ENCODE measurements around the gene PDZD4. TPM values are rescaled to one million over a fixed set of nuclear protein-coding genes. Genes with fewer than 3 reads are reported as not detected.

The PDZD4 gene
- total RNA-seq, 3 donors from 2014 or later: 0.81 to 1.4 (median 1.4) TPM

GRCh38 chrX:153782871-153783270, 47.5 kb downstream of the PDZD4 start:
- ATAC-seq (no peak), DNase-seq (no peak)
- Mint-ChIP-seq H3K4me3 (no peak overlapping the region), H3K27me3 (ENCODE audit: low read depth) (peaks cover 8% of the 10 kb centered on the region), H3K36me3 (ENCODE audit: insufficient read depth) (peaks cover 1% of the 10 kb centered on the region), H3K9me3 (no peaks in the 10 kb centered on the region), H3K4me1 (ENCODE audit: low read depth) (peaks cover 4% of the 10 kb centered on the region)

GRCh38 chrX:153782313-153782712, 48.0 kb downstream of the PDZD4 start:
- ATAC-seq: no peak
- no peak for DNase-seq
- Mint-ChIP-seq H3K9me3 (no peaks in the 10 kb centered on the region), H3K27me3 (ENCODE audit: low read depth) (peaks cover 10% of the 10 kb centered on the region), H3K4me3 (no peak overlapping the region), H3K36me3 (ENCODE audit: insufficient read depth) (no peaks in the 10 kb centered on the region), H3K4me1 (ENCODE audit: low read depth) (peaks cover 4% of the 10 kb centered on the region)

DNA sequence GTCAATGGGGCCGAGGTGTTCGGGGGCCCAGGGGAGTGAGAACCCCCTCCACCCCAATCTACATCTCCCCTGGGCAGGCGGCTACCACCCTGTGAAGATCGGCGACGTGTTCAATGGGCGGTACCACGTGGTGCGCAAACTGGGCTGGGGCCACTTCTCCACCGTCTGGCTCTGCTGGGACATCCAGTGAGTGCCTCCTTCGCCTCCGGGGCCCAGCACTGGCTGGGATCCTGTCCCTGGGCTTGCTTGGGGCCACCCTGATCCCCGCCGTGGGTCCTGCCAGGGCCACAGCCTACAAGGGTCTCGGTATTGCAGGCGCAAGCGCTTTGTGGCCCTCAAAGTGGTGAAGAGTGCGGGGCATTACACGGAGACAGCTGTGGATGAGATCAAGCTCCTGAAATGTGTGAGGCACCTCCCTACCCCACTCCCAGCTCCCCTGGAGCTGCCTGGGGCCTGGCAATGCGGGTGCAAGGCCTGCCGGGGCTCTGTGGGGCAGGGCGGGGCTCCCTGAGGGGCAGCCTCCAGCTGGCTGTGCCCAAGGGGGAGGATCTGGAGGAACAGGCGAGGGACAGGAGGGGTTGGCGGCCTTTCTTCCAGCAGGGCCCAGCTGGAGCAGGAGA, 48.8 kb downstream of the PDZD4 start:
- no peak for DNase-seq
- peaks cover 10% of the 10 kb centered on the region for H3K27me3 Mint-ChIP-seq (ENCODE audit: low read depth)
- H3K9me3 Mint-ChIP-seq: no peaks in the 10 kb centered on the region
- H3K4me1 Mint-ChIP-seq (ENCODE audit: low read depth): peaks cover 4% of the 10 kb centered on the region
- no peaks in the 10 kb centered on the region for H3K36me3 Mint-ChIP-seq (ENCODE audit: insufficient read depth)
- H3K4me3 Mint-ChIP-seq: no peak overlapping the region
- ATAC-seq: no peak

GRCh38 chrX:153780678-153781427, 49.5 kb downstream of the PDZD4 start, which contains the start of gene SRPK3:
SRPK3 (plus strand) TSS chrX:153781041; CDS start chrX:153781087, 46 bp downstream.
- no peaks in the 10 kb centered on the region for H3K36me3 Mint-ChIP-seq (ENCODE audit: insufficient read depth)
- no peaks in the 10 kb centered on the region for H3K9me3 Mint-ChIP-seq
- H3K4me1 Mint-ChIP-seq (ENCODE audit: low read depth): peaks cover 4% of the 10 kb centered on the region
- peaks cover 10% of the 10 kb centered on the region for H3K27me3 Mint-ChIP-seq (ENCODE audit: low read depth)
- ATAC-seq: no peak
- no peak for DNase-seq
- no peak within 1 kb of the TSS for H3K4me3 Mint-ChIP-seq

DNA sequence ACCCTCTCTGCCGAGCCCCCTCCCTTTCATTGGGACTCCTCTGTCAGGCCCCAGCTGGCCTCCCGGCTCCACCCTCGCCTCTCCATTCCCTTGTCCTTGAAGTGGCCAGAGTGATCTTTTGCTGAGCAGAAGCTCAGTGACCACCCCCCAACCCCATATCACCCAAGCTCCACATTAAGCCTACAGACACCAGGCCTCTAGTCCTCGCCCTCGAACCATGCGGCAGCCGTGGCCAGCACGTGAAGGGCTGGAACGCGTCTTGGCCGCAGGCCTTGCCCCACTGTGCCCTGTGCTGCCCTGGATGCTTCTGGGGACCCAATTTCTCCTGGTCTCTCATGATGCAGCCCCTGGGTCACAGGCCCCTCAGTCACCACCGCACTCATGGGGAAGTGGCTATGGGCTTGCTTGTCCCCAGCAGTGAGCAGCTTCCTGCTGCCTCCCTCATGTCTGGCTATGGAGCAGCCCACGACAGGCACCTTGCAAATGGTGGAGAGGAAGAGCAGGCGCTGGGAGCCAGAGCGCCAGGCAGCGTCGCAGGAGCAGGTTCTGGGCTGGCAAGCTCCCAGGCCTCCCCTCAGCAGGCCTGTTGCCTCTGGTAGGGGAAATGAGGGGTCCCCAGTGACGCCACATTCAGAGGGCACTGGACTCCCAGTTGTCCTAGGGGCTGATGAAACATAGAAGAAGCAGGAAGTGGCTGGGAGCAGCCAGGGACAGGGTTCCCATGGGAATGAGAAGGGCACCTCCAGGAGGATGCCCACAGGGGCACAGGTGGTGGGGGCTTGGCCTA, 50.3 kb downstream of the PDZD4 start:
- DNase-seq (no peak), ATAC-seq (no peak)
- Mint-ChIP-seq H3K9me3 (no peaks in the 10 kb centered on the region), H3K4me1 (ENCODE audit: low read depth) (peaks cover 4% of the 10 kb centered on the region), H3K27me3 (ENCODE audit: low read depth) (peaks cover 10% of the 10 kb centered on the region), H3K4me3 (no peak overlapping the region), H3K36me3 (ENCODE audit: insufficient read depth) (no peaks in the 10 kb centered on the region)

DNA sequence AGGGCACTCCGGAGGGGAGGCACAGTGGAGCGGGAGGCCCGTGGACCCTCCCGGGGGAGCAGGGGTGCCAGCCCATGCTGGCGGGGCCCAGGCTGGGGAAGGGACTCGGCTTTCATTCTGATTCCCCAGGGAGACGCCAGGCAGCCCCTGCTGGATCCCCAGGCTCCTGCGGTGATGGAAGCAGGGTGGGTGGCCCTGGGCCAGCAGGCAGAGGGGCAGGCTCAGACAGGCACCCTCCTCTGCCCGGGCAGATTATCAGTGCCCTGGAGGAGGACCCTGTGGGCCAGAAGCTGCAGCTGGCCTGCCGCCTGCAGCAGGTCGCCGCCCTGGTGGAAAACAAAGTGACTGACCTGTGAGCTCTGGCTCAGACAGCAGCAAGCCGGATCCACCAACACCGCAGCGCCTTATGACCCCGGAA, 51.7 kb downstream of the PDZD4 start:
- no peak for ATAC-seq
- peaks cover 10% of the 10 kb centered on the region for H3K27me3 Mint-ChIP-seq (ENCODE audit: low read depth)
- H3K4me1 Mint-ChIP-seq (ENCODE audit: low read depth): peaks cover 4% of the 10 kb centered on the region
- H3K9me3 Mint-ChIP-seq: no peaks in the 10 kb centered on the region
- no peak overlapping the region for H3K4me3 Mint-ChIP-seq
- no peaks in the 10 kb centered on the region for H3K36me3 Mint-ChIP-seq (ENCODE audit: insufficient read depth)
- no peak for DNase-seq

- ATAC-seq (no peak), DNase-seq (no peak)
- no peaks in the 10 kb centered on the region for H3K9me3 Mint-ChIP-seq
- H3K4me1 Mint-ChIP-seq (ENCODE audit: low read depth): peaks cover 4% of the 10 kb centered on the region
- H3K27me3 Mint-ChIP-seq (ENCODE audit: low read depth): peaks cover 10% of the 10 kb centered on the region
- no peak overlapping the region for H3K4me3 Mint-ChIP-seq
- H3K36me3 Mint-ChIP-seq (ENCODE audit: insufficient read depth): no peaks in the 10 kb centered on the region
Observed at GRCh38 chrX:153778181-153778580, 52.2 kb downstream of the PDZD4 start.

DNA sequence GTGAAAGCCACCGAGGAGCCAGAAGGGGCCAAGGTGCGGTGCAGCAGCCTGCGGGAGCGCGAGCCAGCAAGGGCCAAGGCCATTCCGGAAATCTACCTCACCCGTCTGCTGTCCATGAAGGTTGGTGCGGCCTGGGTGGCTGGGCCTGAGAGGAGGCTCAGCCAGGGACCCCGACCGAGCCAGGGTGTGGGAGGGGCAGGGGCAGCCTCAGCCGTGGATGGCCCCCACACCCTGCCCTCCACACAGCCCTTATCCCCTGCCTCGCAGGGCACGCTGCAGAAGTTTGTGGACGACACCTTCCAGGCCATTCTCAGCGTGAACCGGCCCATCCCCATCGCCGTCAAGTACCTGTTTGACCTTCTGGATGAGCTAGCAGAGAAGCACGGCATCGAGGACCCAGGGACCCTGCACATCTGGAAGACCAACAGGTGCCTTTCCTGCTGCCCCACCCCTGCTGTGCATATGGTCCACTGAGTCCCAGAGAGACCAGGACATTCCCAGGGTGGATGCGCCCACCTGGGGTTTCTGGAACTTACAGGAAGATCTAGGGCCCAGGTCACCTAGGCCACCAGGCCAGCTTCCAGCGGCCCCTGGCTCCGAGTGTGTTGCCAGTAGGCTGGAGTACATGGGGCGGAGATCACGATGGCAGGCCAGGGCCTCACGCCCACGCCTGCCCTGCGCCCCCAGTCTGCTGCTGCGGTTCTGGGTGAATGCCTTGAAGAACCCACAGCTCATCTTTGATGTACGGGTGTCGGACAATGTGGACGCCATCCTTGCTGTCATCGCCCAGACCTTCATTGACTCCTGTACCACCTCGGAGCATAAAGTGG, 52.9 kb downstream of the PDZD4 start:
- no peak for ATAC-seq
- peaks cover 4% of the 10 kb centered on the region for H3K4me1 Mint-ChIP-seq (ENCODE audit: low read depth)
- H3K9me3 Mint-ChIP-seq: no peaks in the 10 kb centered on the region
- no peak for DNase-seq
- H3K4me3 Mint-ChIP-seq: no peak overlapping the region
- peaks cover 10% of the 10 kb centered on the region for H3K27me3 Mint-ChIP-seq (ENCODE audit: low read depth)
- no peaks in the 10 kb centered on the region for H3K36me3 Mint-ChIP-seq (ENCODE audit: insufficient read depth)

DNA sequence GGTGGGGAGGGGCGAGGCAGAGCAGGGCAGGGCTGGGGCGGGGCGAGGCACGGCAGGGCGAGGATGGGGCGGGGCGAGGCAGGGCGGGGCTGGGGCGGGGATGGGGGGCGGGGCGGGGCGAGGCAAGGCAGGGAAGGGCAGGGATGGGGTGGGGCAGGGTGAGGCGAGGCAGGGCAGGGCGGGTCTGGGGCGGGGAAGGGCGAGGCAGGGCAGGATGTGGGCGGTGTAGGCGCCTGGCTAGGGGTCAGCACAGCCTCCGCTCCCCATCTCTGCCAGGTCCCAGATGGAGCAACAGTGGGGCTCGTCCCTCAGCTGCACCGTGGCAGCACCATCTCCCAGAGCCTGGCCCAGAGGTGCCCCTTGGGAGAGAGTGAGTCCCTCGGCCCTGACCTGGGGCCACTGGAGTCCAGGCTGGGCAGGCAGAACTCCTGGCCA, 53.7 kb downstream of the PDZD4 start:
- Mint-ChIP-seq H3K9me3 (no peaks in the 10 kb centered on the region), H3K27me3 (ENCODE audit: low read depth) (peaks cover 10% of the 10 kb centered on the region), H3K4me3 (no peak overlapping the region), H3K4me1 (ENCODE audit: low read depth) (peaks cover 4% of the 10 kb centered on the region), H3K36me3 (ENCODE audit: insufficient read depth) (no peaks in the 10 kb centered on the region)
- no peak for DNase-seq
- no peak for ATAC-seq

GRCh38 chrX:153776120-153776599, 54.2 kb downstream of the PDZD4 start:
- no peak for ATAC-seq
- peaks cover 4% of the 10 kb centered on the region for H3K4me1 Mint-ChIP-seq (ENCODE audit: low read depth)
- no peaks in the 10 kb centered on the region for H3K36me3 Mint-ChIP-seq (ENCODE audit: insufficient read depth)

DNA sequence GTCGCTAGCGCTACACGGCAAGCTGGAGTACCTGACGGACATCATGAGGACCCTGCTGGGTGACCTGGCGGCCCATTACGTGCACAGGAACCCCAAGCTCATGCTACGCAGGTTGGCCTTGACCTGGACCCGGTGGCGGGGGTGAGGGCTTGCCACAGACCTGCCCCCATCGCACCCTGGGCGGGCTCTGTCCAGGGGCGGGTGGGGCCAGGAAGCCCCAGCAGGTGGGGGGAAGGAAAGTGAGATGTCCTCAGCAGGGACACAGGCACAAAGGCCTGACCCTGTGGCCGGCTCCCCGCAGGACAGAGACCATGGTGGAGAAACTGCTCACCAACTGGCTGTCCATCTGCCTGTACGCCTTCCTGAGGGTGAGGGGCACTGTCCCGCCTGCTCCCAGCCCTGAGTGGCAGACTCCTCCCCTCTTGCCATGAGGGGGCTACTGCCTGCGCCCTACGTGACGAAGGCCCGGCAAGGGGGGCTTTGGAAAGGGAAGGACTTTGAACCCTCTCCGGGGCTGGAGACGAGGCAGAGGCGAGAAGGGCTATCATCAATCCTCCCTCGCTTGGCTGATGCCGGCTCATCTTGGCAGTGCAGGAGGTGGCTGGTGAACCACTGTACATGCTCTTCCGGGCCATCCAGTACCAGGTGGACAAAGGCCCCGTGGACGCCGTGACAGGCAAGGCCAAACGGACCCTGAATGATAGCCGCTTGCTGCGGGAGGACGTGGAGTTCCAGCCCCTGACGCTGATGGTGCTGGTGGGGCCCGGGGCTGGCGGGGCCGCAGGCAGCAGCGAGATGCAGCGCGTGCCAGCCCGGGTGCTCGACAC, 54.8 kb downstream of the PDZD4 start:
- Mint-ChIP-seq H3K4me1 (ENCODE audit: low read depth) (peaks cover 4% of the 10 kb centered on the region), H3K27me3 (ENCODE audit: low read depth) (peaks cover 10% of the 10 kb centered on the region), H3K4me3 (no peak overlapping the region), H3K9me3 (no peaks in the 10 kb centered on the region), H3K36me3 (ENCODE audit: insufficient read depth) (no peaks in the 10 kb centered on the region)
- DNase-seq: no peak
- ATAC-seq: no peak

More at GRCh38 chrX:153776120-153776599, 54.2 kb downstream of the PDZD4 start:
- Mint-ChIP-seq H3K9me3 (no peaks in the 10 kb centered on the region), H3K27me3 (ENCODE audit: low read depth) (peaks cover 10% of the 10 kb centered on the region), H3K4me3 (no peak overlapping the region)
- DNase-seq: no peak

DNA sequence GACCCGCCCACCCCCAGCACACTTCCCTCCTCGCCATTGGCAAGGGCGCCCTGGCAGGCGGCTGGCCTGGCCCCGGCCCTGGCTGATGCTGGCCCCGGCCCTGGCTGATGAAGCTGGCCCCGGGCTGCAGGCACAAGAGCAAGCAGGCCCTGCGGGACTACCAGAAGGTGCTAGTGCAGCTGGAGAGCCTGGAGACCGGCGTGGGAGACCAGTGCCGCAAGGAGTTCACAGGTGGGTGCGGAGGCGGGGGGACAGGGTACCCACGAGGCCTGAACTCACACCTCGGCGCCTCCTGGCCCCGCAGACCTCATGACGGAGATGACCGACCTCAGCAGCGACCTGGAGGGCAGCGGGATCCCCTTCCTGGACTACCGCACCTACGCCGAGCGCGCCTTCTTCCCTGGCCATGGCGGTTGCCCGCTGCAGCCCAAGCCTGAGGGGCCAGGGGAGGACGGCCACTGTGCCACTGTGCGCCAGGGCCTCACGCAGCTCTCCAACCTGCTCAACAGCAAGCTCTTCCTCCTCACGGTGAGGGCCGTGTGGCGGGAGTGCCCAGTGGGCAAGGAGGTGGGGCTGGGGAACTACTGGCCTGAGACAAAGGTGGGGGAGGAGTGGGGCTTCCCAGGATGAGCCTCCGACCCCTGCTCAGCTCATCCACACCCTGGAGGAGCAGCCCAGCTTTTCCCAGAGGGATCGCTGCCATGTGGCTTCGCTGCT, 55.6 kb downstream of the PDZD4 start:
- no peak overlapping the region for H3K4me3 Mint-ChIP-seq
- no peaks in the 10 kb centered on the region for H3K36me3 Mint-ChIP-seq (ENCODE audit: insufficient read depth)
- no peak for ATAC-seq
- DNase-seq: no peak
- H3K9me3 Mint-ChIP-seq: no peaks in the 10 kb centered on the region
- H3K27me3 Mint-ChIP-seq (ENCODE audit: low read depth): peaks cover 3% of the 10 kb centered on the region
- no peaks in the 10 kb centered on the region for H3K4me1 Mint-ChIP-seq (ENCODE audit: low read depth)
